Left lung (tissue), 10 donors: ENCODE measurements around the gene DHODH. TPM values are rescaled to one million over a fixed set of nuclear protein-coding genes. Genes with fewer than 3 reads are reported as not detected.

Experiments used
- ATAC-seq: fragments of 200-7000 bp; cut with Tn5 transposase; one replicate; pipeline ENCODE4 v1.9.1; 2020; ENCODE audit warnings: moderate library complexity
- DNase-seq, 4 donors: peaks; one replicate each; pipeline ENCODE4 v3.0.0-alpha.2; 2013 to 2020
- H3K27ac ChIP-seq, 2 donors: fragments of 200-600 bp; sonication (generic) in 1 of 2; one replicate each; pipeline versions ENCODE4 v1.5.0 to v1.8.0; 2020 to 2021
- H3K27me3 ChIP-seq, 2 donors: fragments of 200-600 bp; sonication (generic) in 1 of 2; one replicate each; pipeline versions ENCODE4 v1.5.0 to v1.8.0; 2020 to 2021
- H3K36me3 ChIP-seq, 2 donors: fragments of 200-600 bp; sonication (generic) in 1 of 2; one replicate each; pipeline versions ENCODE4 v1.5.0 to v1.8.0; 2020 to 2021
- H3K4me1 ChIP-seq, 2 donors: fragments of 200-600 bp; one replicate each; pipeline ENCODE4 v1.8.0; 2021
- H3K4me3 ChIP-seq, 2 donors: fragments of 200-600 bp; sonication (generic) in 1 of 2; one replicate each; pipeline versions ENCODE4 v1.5.0 to v1.8.0; 2020 to 2021; ENCODE audit warnings: mild to moderate bottlenecking in 1 of 2
- H3K9me3 ChIP-seq, 2 donors: fragments of 200-600 bp; sonication (generic) in 1 of 2; one replicate each; pipeline versions ENCODE4 v1.5.0 to v1.8.0; 2020 to 2021
- intact Hi-C, 2 donors: fragments of 100-400 bp; cut with DNase I; formaldehyde crosslinking; loops; one replicate each; pipeline versions ENCODE4 v1.11.2 to v1.14.2; 2022
- polyA plus RNA-seq, 6 donors: library from polyadenylated mRNA; unstranded; fragments of 120-200 nt; gene quantifications; one replicate each; pipeline ENCODE4 v1.2.1, GENCODE V29; 2013; ENCODE audit not compliant: insufficient read length in 6 of 6
- total RNA-seq, 2 donors: library from RNA; stranded (reverse); fragmentation: NEBNext Ultra II Directional; extraction: Animal tissue kit (Norgen Biotek cat#: 25700); gene quantifications; one replicate each; pipeline ENCODE4 v1.2.1, GENCODE V29; 2021
- TF ChIP-seq, protein P1 (sequence below), 2 donors: fragments of 200-600 bp; sonication (generic) in 1 of 2; IDR thresholded peaks; one replicate each; pipeline versions ENCODE4 v1.5.0 to v1.8.0; 2021; ENCODE audit warnings: antibody characterized with exemption in 2 of 2
- donor health status: DM: no; HTN: yes; CAD: no.
- donor health status: DM: no; HTN: no; CAD: no.

The DHODH gene
- total and polyA plus RNA-seq, 8 donors: 5.4 to 19.9 (median 16.7) TPM

DNA sequence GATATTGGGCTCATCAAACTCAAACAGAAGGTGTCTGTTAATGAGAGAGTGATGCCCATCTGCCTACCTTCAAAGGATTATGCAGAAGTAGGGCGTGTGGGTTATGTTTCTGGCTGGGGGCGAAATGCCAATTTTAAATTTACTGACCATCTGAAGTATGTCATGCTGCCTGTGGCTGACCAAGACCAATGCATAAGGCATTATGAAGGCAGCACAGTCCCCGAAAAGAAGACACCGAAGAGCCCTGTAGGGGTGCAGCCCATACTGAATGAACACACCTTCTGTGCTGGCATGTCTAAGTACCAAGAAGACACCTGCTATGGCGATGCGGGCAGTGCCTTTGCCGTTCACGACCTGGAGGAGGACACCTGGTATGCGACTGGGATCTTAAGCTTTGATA, 51.9 kb downstream of the DHODH start:
- DNase-seq (no peak), ATAC-seq (no peak)
- Histone ChIP-seq H3K4me3 (no peak overlapping the region), H3K9me3 (no peaks in the 10 kb centered on the region), H3K4me1 (peaks cover 0 to 4% of the 10 kb centered on the region in 2 donors), H3K27ac (no peak overlapping the region), H3K27me3 (no peaks in the 10 kb centered on the region), H3K36me3 (peaks cover 0 to 10% of the 10 kb centered on the region in 2 donors)
- intact Hi-C loops: no loop called here
- TF ChIP-seq, protein P1, sequence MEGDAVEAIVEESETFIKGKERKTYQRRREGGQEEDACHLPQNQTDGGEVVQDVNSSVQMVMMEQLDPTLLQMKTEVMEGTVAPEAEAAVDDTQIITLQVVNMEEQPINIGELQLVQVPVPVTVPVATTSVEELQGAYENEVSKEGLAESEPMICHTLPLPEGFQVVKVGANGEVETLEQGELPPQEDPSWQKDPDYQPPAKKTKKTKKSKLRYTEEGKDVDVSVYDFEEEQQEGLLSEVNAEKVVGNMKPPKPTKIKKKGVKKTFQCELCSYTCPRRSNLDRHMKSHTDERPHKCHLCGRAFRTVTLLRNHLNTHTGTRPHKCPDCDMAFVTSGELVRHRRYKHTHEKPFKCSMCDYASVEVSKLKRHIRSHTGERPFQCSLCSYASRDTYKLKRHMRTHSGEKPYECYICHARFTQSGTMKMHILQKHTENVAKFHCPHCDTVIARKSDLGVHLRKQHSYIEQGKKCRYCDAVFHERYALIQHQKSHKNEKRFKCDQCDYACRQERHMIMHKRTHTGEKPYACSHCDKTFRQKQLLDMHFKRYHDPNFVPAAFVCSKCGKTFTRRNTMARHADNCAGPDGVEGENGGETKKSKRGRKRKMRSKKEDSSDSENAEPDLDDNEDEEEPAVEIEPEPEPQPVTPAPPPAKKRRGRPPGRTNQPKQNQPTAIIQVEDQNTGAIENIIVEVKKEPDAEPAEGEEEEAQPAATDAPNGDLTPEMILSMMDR (IDR thresholded peaks at IDR 0.05): no peak

DNA sequence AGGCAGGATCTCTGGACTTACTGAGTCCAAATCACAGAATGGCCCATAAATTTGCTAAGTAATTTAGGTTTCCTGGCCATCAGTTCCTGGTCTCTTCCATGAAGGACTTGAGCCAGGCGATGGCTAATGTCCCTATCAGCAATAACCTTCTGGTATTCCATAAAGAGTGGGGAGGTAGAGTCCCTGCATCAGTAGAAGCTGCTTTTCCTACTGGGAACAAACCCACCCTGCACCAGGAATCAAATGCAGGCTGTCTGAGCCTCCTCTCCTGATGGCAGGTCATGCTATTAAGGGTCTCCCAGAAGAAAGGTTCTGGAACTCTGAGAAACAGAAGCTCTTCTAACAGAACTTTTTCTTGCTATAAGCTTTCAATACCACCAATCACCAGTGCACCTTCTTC, 53.0 kb downstream of the DHODH start:
- H3K27ac ChIP-seq: no peak overlapping the region
- no peak for DNase-seq
- H3K4me3 ChIP-seq: no peak overlapping the region
- no peaks in the 10 kb centered on the region for H3K27me3 ChIP-seq
- intact Hi-C loops: no loop called here
- TF ChIP-seq, protein P1 (IDR thresholded peaks at IDR 0.05): no peak
- ATAC-seq: no peak
- peaks cover 0 to 10% of the 10 kb centered on the region in 2 donors for H3K36me3 ChIP-seq
- H3K4me1 ChIP-seq: no peaks in the 10 kb centered on the region
- H3K9me3 ChIP-seq: no peaks in the 10 kb centered on the region

DNA sequence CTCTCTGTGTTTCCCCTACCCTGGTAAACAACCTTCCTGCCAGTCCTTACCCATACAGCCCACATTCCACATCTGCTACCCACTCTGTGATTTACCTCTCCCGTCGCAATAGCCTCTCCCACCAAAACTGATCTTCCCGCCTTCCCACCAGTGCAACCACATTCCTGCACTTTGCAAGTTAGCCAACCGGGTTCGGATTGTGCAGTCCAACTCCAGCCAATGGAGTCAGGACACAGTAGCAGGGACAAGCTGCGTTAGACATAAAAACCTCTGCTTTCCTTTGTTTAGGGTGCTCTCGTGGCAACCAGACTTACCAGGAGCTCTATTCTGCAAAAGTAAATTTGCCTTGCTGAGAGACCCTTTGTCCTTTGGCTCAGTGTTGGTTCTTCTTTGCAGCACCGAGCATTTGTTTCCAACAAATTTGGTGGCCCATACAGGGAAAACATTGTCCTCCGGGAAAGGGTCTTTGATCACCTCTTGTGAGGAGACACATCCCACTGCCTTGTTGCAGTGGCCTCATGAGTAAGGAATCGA, 55.9 kb downstream of the DHODH start:
- intact Hi-C loops: no loop called here
- Histone ChIP-seq H3K4me1 (peaks cover 2 to 10% of the 10 kb centered on the region in 2 donors), H3K9me3 (no peaks in the 10 kb centered on the region), H3K27ac (no peak overlapping the region), H3K36me3 (peaks cover 0 to 10% of the 10 kb centered on the region in 2 donors), H3K4me3 (no peak overlapping the region), H3K27me3 (no peaks in the 10 kb centered on the region)
- DNase-seq (no peak), ATAC-seq (no peak)
- TF ChIP-seq, protein P1 (IDR thresholded peaks at IDR 0.05): no peak

DNA sequence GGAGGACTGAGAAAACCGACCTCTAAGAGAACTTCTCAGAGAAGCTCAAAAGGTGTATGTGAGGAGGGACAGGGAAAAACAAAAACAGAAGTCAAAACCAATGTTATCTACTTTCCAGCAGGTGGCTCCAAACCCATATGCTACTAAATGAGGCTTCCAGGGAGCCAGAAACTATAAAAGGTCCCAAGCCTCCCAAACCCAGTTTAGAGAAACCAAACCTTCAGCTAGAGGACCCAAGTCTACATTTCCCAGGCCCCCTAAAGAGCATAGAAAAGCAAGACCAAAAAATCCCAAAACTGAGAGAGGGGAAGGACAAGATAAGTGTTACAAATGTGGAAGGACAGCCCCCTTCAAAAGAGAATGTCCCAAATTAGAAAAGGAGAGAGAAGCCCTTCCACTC, 58.2 kb downstream of the DHODH start:
- TF ChIP-seq, protein P1 (IDR thresholded peaks at IDR 0.05): peak; percentile 38 to 39
- Histone ChIP-seq H3K36me3 (peaks cover 0 to 4% of the 10 kb centered on the region in 2 donors), H3K4me3 (no peak overlapping the region), H3K27ac (no peak overlapping the region), H3K4me1 (peaks cover 3 to 10% of the 10 kb centered on the region in 2 donors), H3K9me3 (no peaks in the 10 kb centered on the region), H3K27me3 (no peaks in the 10 kb centered on the region)
- ATAC-seq (peak; percentile 78), DNase-seq (peak in 1 of 4 donors; percentile 31)
- intact Hi-C loops: no loop called here

DNA sequence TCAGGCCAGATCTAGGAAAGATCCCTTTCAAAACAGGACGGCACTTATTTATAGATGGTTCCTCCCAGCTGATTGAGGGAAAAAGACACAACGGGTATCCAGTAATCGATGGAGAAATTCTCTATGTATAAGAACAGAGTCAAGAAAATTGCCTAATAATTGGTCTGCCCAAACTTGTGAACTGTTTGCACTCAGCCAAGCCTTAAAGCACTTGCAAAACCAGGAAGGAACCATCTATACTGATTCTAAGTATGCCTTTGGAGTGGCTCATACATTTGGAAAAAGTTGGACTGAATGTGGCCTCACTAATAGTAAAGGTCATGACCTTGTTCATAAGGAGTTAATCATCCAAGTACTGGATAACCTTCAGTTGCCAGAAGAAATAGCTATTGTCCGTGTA, 60.4 kb downstream of the DHODH start:
- H3K27me3 ChIP-seq: no peaks in the 10 kb centered on the region
- peaks cover 0 to 4% of the 10 kb centered on the region in 2 donors for H3K36me3 ChIP-seq
- intact Hi-C loops: no loop called here
- H3K27ac ChIP-seq: no peak overlapping the region
- no peak overlapping the region for H3K4me3 ChIP-seq
- TF ChIP-seq, protein P1 (IDR thresholded peaks at IDR 0.05): no peak
- no peaks in the 10 kb centered on the region for H3K9me3 ChIP-seq
- DNase-seq (no peak), ATAC-seq (peak; percentile 33)
- peaks cover 3 to 10% of the 10 kb centered on the region in 2 donors for H3K4me1 ChIP-seq
